ENCODE results near the gene ACTL8. TPM values are rescaled to one million over a fixed set of nuclear protein-coding genes. Genes with fewer than 3 reads are reported as not detected.

Gene ACTL8
- total RNA-seq, 3 donors from 2014 or later, result not detected

DNA sequence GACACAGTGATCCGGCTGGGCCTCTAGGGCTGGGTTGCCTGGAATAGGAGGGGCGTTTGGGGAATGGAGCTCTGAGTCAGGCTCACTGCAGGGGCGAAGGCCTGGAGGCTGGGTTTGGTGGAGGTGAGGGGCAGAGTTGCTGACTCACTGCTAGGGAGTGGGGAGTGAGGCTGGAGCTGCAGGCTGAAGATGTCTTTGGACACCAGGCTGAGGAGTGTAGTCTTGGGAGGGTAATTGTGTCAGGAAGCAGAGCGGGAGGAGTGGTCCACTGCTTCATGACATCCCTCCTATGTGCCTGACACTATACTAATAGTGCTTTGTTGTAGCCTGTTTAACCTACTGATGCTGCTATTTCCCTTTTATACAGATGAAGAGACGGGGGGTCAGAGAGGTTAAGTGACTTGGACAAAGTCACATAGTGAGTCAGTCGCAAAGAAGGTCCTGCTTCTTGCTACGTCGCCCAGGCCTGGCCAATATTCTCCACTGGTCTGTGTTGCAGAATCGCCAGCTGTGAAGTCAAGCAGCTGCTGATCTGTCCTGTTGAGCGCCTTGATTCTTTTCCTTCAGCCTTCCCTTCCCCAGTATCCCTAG lies 13.6 kb downstream of the ACTL8 start:
- Histone ChIP-seq H3K36me3 (no peaks in the 10 kb centered on the region), H3K9me3 (no peaks in the 10 kb centered on the region), H3K4me3 (no peak overlapping the region), H3K27me3 (peaks cover 0 to 11% of the 10 kb centered on the region in 2 donors), H3K4me1 (no peaks in the 10 kb centered on the region), H3K27ac (no peak overlapping the region)
- DNase-seq (ENCODE audit: low spot score in 2 of 2), result no peak
- TF ChIP-seq POLR2A (IDR thresholded peaks at IDR 0.05) (no peak), POLR2AphosphoS5 (IDR thresholded peaks at IDR 0.05) (no peak)
- TF ChIP-seq, protein P1, sequence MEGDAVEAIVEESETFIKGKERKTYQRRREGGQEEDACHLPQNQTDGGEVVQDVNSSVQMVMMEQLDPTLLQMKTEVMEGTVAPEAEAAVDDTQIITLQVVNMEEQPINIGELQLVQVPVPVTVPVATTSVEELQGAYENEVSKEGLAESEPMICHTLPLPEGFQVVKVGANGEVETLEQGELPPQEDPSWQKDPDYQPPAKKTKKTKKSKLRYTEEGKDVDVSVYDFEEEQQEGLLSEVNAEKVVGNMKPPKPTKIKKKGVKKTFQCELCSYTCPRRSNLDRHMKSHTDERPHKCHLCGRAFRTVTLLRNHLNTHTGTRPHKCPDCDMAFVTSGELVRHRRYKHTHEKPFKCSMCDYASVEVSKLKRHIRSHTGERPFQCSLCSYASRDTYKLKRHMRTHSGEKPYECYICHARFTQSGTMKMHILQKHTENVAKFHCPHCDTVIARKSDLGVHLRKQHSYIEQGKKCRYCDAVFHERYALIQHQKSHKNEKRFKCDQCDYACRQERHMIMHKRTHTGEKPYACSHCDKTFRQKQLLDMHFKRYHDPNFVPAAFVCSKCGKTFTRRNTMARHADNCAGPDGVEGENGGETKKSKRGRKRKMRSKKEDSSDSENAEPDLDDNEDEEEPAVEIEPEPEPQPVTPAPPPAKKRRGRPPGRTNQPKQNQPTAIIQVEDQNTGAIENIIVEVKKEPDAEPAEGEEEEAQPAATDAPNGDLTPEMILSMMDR (IDR thresholded peaks at IDR 0.05), result no peak
- intact Hi-C loops (cut with DNase I; ENCODE audit: low total_unique reads), result no loop called here

DNA sequence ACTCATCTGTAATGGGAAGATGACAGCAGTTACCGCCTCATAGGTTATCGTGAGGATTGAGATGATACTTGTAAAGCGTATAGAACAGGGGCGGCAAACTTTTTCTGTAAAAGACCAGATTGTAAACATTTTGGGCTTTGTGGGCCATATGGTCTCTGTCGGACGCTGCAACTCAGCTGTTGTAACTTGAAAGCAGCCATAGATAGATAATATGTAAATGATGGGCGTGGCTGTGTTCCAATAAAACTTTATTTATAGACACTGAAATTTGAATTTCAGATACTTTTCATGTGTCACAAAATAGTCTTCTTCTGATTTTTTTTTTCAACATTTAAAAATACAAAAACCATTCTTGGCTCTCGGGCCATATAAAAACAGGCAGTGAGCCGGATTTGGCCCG lies 15.8 kb downstream of the ACTL8 start:
- Histone ChIP-seq H3K9me3 (no peaks in the 10 kb centered on the region), H3K27me3 (no peaks in the 10 kb centered on the region), H3K36me3 (no peaks in the 10 kb centered on the region), H3K27ac (no peak overlapping the region), H3K4me3 (no peak overlapping the region), H3K4me1 (no peaks in the 10 kb centered on the region)
- DNase-seq (ENCODE audit: low spot score in 2 of 2), result no peak
- intact Hi-C loops (cut with DNase I; ENCODE audit: low total_unique reads), result no loop called here
- TF ChIP-seq, protein P1 (IDR thresholded peaks at IDR 0.05), result no peak
- TF ChIP-seq POLR2A (IDR thresholded peaks at IDR 0.05), result no peak
- TF ChIP-seq POLR2AphosphoS5 (IDR thresholded peaks at IDR 0.05), result no peak

DNA sequence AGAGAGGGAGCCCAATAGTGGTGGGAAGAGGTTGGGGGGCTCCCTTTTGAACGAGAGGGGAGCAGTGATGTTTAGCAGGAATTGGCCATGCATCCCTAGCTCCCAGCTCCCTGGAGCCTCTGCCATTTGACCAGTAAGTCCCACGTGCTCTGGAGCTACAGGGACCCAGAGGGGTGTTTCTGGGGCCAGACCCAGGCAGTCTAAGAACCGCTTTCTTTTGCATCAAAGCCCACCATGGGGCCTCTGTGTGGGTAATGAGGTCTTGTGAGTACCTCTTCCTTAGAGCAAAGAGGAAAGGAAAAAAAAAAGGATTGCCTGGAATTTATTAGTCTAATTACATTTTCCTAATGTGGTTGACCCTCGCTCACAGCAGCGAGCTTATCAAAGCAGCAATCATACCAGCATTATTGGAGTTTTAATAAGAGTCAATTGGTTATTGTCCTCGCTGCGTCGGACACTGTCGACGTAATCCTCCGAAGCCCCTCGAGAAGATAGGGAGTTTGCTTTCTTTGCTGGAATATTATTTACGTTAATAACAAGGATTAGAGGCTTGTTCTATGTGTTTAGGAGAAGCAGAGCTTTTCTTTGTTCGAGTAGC lies 17.6 kb downstream of the ACTL8 start:
- no peaks in the 10 kb centered on the region for H3K36me3 ChIP-seq
- no peak overlapping the region for H3K4me3 ChIP-seq
- intact Hi-C loops (cut with DNase I; ENCODE audit: low total_unique reads), result no loop called here
- H3K27ac ChIP-seq, result no peak overlapping the region
- no peaks in the 10 kb centered on the region for H3K9me3 ChIP-seq
- H3K27me3 ChIP-seq, result peaks cover 0 to 12% of the 10 kb centered on the region in 2 donors
- H3K4me1 ChIP-seq, result no peaks in the 10 kb centered on the region
- TF ChIP-seq, protein P1 (IDR thresholded peaks at IDR 0.05), result no peak
- no peak for TF ChIP-seq POLR2A (IDR thresholded peaks at IDR 0.05)
- TF ChIP-seq POLR2AphosphoS5 (IDR thresholded peaks at IDR 0.05), result no peak
- no peak for DNase-seq (ENCODE audit: low spot score in 2 of 2)

DNA sequence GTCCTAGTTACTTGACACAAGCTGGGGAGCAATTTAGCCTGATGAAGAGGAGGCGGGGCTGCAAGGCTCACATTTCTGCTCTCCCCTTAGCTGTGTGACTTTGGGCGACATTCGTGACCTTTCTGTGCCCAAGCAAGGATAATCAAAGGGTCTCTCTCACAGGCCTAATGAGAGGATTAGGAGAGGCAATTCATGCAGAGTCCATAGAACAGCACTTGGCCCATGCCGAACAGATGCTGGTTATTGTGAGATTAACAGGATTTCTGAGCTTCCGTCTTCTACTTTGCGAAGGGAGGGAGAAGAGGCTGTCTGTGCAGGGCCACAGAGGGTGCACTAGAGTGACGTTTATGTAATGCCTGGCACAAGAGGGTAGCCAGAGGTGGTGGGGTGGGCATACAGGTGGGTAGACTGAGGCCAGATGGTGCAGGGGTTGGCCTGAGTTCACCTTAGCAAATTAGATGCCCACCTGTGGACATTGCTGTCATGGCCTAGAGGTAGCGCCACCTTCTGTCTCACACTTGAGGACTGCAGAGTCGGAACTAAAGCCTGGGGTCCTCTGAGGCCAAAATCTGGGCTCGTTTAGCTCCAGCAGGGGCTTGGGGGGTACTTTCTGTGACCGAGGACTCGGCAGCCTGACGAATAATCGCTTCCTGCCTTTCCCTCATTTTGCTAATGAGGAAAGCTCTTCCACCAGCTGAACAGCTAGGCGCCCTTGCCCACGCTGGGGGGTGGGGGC lies 18.6 kb downstream of the ACTL8 start:
- no peak for DNase-seq (ENCODE audit: low spot score in 2 of 2)
- peaks cover 0 to 12% of the 10 kb centered on the region in 2 donors for H3K27me3 ChIP-seq
- no peak overlapping the region for H3K27ac ChIP-seq
- H3K9me3 ChIP-seq, result no peaks in the 10 kb centered on the region
- no peaks in the 10 kb centered on the region for H3K36me3 ChIP-seq
- intact Hi-C loops (cut with DNase I; ENCODE audit: low total_unique reads), result no loop called here
- H3K4me1 ChIP-seq, result no peaks in the 10 kb centered on the region
- no peak overlapping the region for H3K4me3 ChIP-seq
- TF ChIP-seq, protein P1 (IDR thresholded peaks at IDR 0.05), result no peak
- TF ChIP-seq POLR2A (IDR thresholded peaks at IDR 0.05), result no peak
- no peak for TF ChIP-seq POLR2AphosphoS5 (IDR thresholded peaks at IDR 0.05)

DNA sequence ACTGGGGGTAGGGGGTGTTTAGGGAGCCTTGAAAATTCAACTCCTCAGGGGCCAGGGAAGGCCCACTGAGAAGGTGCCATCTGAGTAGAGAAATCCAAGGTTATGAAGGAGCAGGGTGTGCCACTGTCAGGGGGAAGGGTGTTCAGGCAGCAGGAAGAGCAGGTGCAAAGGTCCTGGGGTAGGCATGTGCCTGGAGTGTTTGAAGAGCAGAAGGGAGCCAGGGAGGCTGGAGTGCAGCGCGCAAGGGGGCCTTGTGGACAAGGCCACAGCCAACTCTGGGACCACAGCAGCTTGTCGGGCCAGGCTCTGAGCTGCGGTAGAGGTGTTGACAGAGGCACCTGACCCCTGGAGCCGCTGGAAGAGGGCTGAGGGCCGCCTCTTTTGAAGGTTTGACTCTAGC lies 19.3 kb downstream of the ACTL8 start:
- intact Hi-C loops (cut with DNase I; ENCODE audit: low total_unique reads), result no loop called here
- Histone ChIP-seq H3K27ac (no peak overlapping the region), H3K4me1 (no peaks in the 10 kb centered on the region), H3K4me3 (no peak overlapping the region), H3K36me3 (no peaks in the 10 kb centered on the region), H3K27me3 (peaks cover 0 to 12% of the 10 kb centered on the region in 2 donors), H3K9me3 (no peaks in the 10 kb centered on the region)
- no peak for DNase-seq (ENCODE audit: low spot score in 2 of 2)
- TF ChIP-seq, protein P1 (IDR thresholded peaks at IDR 0.05), result no peak
- no peak for TF ChIP-seq POLR2A (IDR thresholded peaks at IDR 0.05)
- TF ChIP-seq POLR2AphosphoS5 (IDR thresholded peaks at IDR 0.05), result no peak
